H1 (cell line): ENCODE measurements around the gene COX6A1. TPM values are rescaled to one million over a fixed set of nuclear protein-coding genes. Genes with fewer than 3 reads are reported as not detected.

ENCODE experiments used
- CTCF ChIA-PET: fragments of 300-600 bp; sonication (Branson Sonifier 250); formaldehyde crosslinking; loops from one replicate; lab custom pipeline; 2021; ENCODE audit not compliant: partially characterized antibody; lab: Charles Lee
- POLR2A ChIA-PET: fragments of 300-600 bp; sonication (Branson Sonifier 250); formaldehyde crosslinking; loops from one replicate; lab custom pipeline; 2021; ENCODE audit warnings: inconsistent platforms; ENCODE audit not compliant: partially characterized antibody; lab: Charles Lee
- DNase-seq, 2 experiments: peaks; one replicate each; pipeline versions ENCODE4 v3.0.0 to v3.0.0-alpha.2; 2010 to 2022; ENCODE audit warnings: low spot score in 2 of 2, low read depth in 1 of 2, mixed read lengths in 1 of 2
- FAIRE-seq: peaks from 2 replicates; lab custom pipeline; 2011; peaks lifted over from hg19 to GRCh38; lab: Jason Lieb, UNC
- H2AFZ ChIP-seq: 2 replicates; pipeline ENCODE4 v1.8.1; 2012; ENCODE audit warnings: low read length, inconsistent platforms
- H2AK5ac ChIP-seq: 2 replicates; pipeline ENCODE4 v1.6.1; 2013; ENCODE audit warnings: low read depth, low read length
- H2BK120ac ChIP-seq: replicated peaks from 2 replicates; pipeline ENCODE3; 2013; ENCODE audit warnings: low read depth, low read length, inconsistent platforms
- H2BK12ac ChIP-seq: 2 replicates; pipeline ENCODE4 v1.6.1; 2013; ENCODE audit warnings: low read depth, low read length
- H2BK15ac ChIP-seq: 2 replicates; pipeline ENCODE4 v1.6.1; 2013; ENCODE audit warnings: low read length
- H2BK20ac ChIP-seq: 2 replicates; pipeline ENCODE4 v1.6.1; 2013; ENCODE audit warnings: low read length
- H2BK5ac ChIP-seq: 2 replicates; pipeline ENCODE4 v1.6.1; 2013; ENCODE audit warnings: low read depth, low read length
- H3K14ac ChIP-seq: 2 replicates; pipeline ENCODE4 v1.6.1; 2013; ENCODE audit warnings: inconsistent platforms; ENCODE audit not compliant: insufficient read length
- H3K18ac ChIP-seq: 2 replicates; pipeline ENCODE4 v1.6.1; 2013; ENCODE audit warnings: low read length; ENCODE audit errors: extremely low read depth
- H3K23ac ChIP-seq: 2 replicates; pipeline ENCODE4 v1.6.1; 2013; ENCODE audit warnings: inconsistent platforms; ENCODE audit not compliant: insufficient read length
- H3K23me2 ChIP-seq: 2 replicates; pipeline ENCODE4 v1.6.1; 2013; ENCODE audit warnings: low read depth, low read length
- H3K27ac ChIP-seq: 2 replicates; pipeline ENCODE4 v1.6.1; 2011; ENCODE audit warnings: low read depth, low read length, inconsistent platforms
- H3K27me3 ChIP-seq, 4 experiments: replicated peaks in 1 of 4; 1 replicate in 1 of 4; 2 replicates in 3 of 4; pipeline versions ENCODE4 v1.6.1 to v1.8.1; 2011 to 2013; ENCODE audit warnings: low read length in 3 of 4, mild to moderate bottlenecking in 3 of 4, inconsistent platforms in 2 of 4, mixed read lengths in 2 of 4, moderate library complexity in 1 of 4; ENCODE audit not compliant: control insufficient read depth in 3 of 4, insufficient read depth in 3 of 4; ENCODE audit errors: extremely low read depth in 1 of 4
- H3K36me3 ChIP-seq, 4 experiments: 2 replicates each; pipeline versions ENCODE4 v1.6.1 to v1.8.1; 2011 to 2013; ENCODE audit warnings: mild to moderate bottlenecking in 4 of 4, low read length in 3 of 4, moderate library complexity in 2 of 4, control low read depth in 1 of 4, inconsistent platforms in 1 of 4; ENCODE audit not compliant: insufficient read depth in 4 of 4, control insufficient read depth in 2 of 4
- H3K4ac ChIP-seq: replicated peaks from 2 replicates; pipeline ENCODE3; 2013; ENCODE audit warnings: low read length, low read depth, mixed read lengths, inconsistent platforms; ENCODE audit not compliant: insufficient read length
- H3K4me1 ChIP-seq, 4 experiments: replicated peaks in 1 of 4; 1 replicate in 1 of 4; 2 replicates in 3 of 4; pipeline versions ENCODE4 v1.6.1 to v1.8.1; 2011 to 2013; ENCODE audit warnings: low read length in 3 of 4, inconsistent platforms in 2 of 4, mixed read lengths in 1 of 4; ENCODE audit not compliant: insufficient read depth in 4 of 4, control insufficient read depth in 3 of 4
- H3K4me2 ChIP-seq, 2 experiments: 2 replicates each; pipeline versions ENCODE4 v1.6.1 to v1.8.1; 2011 to 2013; ENCODE audit warnings: low read depth in 2 of 2, low read length in 2 of 2, control low read depth in 1 of 2, inconsistent platforms in 1 of 2, mild to moderate bottlenecking in 1 of 2; ENCODE audit not compliant: insufficient read depth in 1 of 2
- H3K4me3 ChIP-seq, 4 experiments: fragments of 200-600, 300-600 bp in 1 of 4; sonication (generic), shearing (Covaris generic), sonication (Bioruptor Twin) in 1 of 4; 2 replicates each; pipeline versions ENCODE4 v1.5.1 to v1.8.1; 2011 to 2016; ENCODE audit warnings: low read length in 4 of 4, low read depth in 3 of 4, control low read depth in 2 of 4, inconsistent platforms in 2 of 4, mild to moderate bottlenecking in 2 of 4, mixed read lengths in 1 of 4, moderate library complexity in 1 of 4; ENCODE audit not compliant: insufficient read depth in 2 of 4; ENCODE audit errors: extremely low read depth in 1 of 4
- H3K56ac ChIP-seq: replicated peaks from 2 replicates; pipeline ENCODE3; 2013; ENCODE audit warnings: low read depth, mild to moderate bottlenecking, mixed read lengths, low read length, inconsistent platforms; ENCODE audit not compliant: insufficient read length
- H3K79me1 ChIP-seq: 2 replicates; pipeline ENCODE4 v1.6.1; 2013; ENCODE audit warnings: low read depth, low read length, control low read depth
- H3K79me2 ChIP-seq, 2 experiments: 2 replicates each; pipeline versions ENCODE4 v1.6.1 to v1.8.1; 2012 to 2013; ENCODE audit warnings: low read length in 2 of 2, mild to moderate bottlenecking in 2 of 2, inconsistent platforms in 1 of 2; ENCODE audit not compliant: insufficient read depth in 2 of 2, control insufficient read depth in 1 of 2
- H3K9ac ChIP-seq, 4 experiments: replicated peaks in 1 of 4; 1 replicate in 1 of 4; 2 replicates in 3 of 4; pipeline versions ENCODE4 v1.6.1 to v1.8.1; 2011 to 2013; ENCODE audit warnings: low read depth in 3 of 4, low read length in 3 of 4, control low read depth in 2 of 4, mild to moderate bottlenecking in 2 of 4, moderate library complexity in 2 of 4, inconsistent platforms in 1 of 4; ENCODE audit errors: extremely low read depth in 1 of 4
- H3K9me3 ChIP-seq, 2 experiments: 2 replicates each; pipeline versions ENCODE4 v1.6.1 to v1.8.1; 2012 to 2013; ENCODE audit warnings: mild to moderate bottlenecking in 2 of 2, moderate library complexity in 2 of 2, control low read depth in 1 of 2, inconsistent platforms in 1 of 2, low read depth in 1 of 2, low read length in 1 of 2, mixed read lengths in 1 of 2; ENCODE audit not compliant: insufficient read depth in 2 of 2
- H4K20me1 ChIP-seq, 2 experiments: replicated peaks in 1 of 2; 2 replicates each; pipeline versions ENCODE3 to v1.8.1; 2011 to 2013; ENCODE audit warnings: inconsistent platforms in 2 of 2, low read length in 2 of 2, mild to moderate bottlenecking in 1 of 2; ENCODE audit not compliant: insufficient read depth in 2 of 2, control insufficient read depth in 1 of 2
- H4K5ac ChIP-seq: 2 replicates; pipeline ENCODE4 v1.6.1; 2013; ENCODE audit warnings: low read length, low read depth, mixed read lengths, inconsistent platforms; ENCODE audit not compliant: insufficient read length
- H4K8ac ChIP-seq: 2 replicates; pipeline ENCODE4 v1.8.0; 2013; ENCODE audit warnings: mild to moderate bottlenecking, moderate library complexity, low read length, inconsistent platforms; ENCODE audit not compliant: insufficient read depth; ENCODE audit errors: extremely low read depth
- H4K91ac ChIP-seq: replicated peaks from 2 replicates; pipeline ENCODE3; 2013; ENCODE audit warnings: low read length, mixed read lengths, inconsistent platforms; ENCODE audit not compliant: insufficient read length
- CREB1 ChIP-seq: IDR thresholded peaks from 2 replicates; pipeline ENCODE4 v1.6.1; 2012; ENCODE audit warnings: inconsistent platforms
- CTBP2 ChIP-seq: IDR thresholded peaks from 2 replicates; pipeline ENCODE4 v1.7.0; 2011; ENCODE audit warnings: borderline replicate concordance, mild to moderate bottlenecking, moderate library complexity, mixed read lengths, low read length; ENCODE audit not compliant: insufficient read depth, insufficient read length
- FOSL1 ChIP-seq: IDR thresholded peaks from 2 replicates; pipeline ENCODE4 v1.6.1; 2011; ENCODE audit warnings: mild to moderate bottlenecking, low read depth, low read length, moderate library complexity; ENCODE audit not compliant: insufficient read depth
- HDAC6 ChIP-seq: IDR thresholded peaks from one replicate; pipeline ENCODE4 v1.7.1; 2012; ENCODE audit warnings: low read depth, mild to moderate bottlenecking, inconsistent platforms, low read length, moderate library complexity
- RAD21 ChIP-seq, 2 experiments: IDR thresholded peaks in 1 of 2; conservative IDR thresholded peaks in 1 of 2; 2 replicates each; pipeline ENCODE4 v1.6.1; 2011; ENCODE audit warnings: low read depth in 2 of 2, low read length in 2 of 2, improper control_type of control experiment in 1 of 2, inconsistent platforms in 1 of 2, mild to moderate bottlenecking in 1 of 2, moderate library complexity in 1 of 2
- SIN3A ChIP-seq, 2 experiments: IDR thresholded peaks in 1 of 2; conservative IDR thresholded peaks in 1 of 2; 2 replicates each; pipeline ENCODE4 v1.6.1; 2011 to 2012; ENCODE audit warnings: low read length in 2 of 2, improper control_type of control experiment in 1 of 2, low read depth in 1 of 2, mild to moderate bottlenecking in 1 of 2
- WGBS, 2 experiments: shearing (Covaris generic) in 1 of 2; methylation state at CpG; one replicate each; pipeline versions ENCODE4 v1.1.6 to v1.1.7; 2013 to 2015; ENCODE audit warnings: low lambda C conversion rate in 2 of 2, mixed read lengths in 2 of 2, inconsistent platforms in 1 of 2, low coverage in 1 of 2, missing lambda C conversion rate in 1 of 2; ENCODE audit not compliant: insufficient replicate concordance in 2 of 2, insufficient coverage in 1 of 2, insufficient read length in 1 of 2; ENCODE audit errors: extremely low coverage in 1 of 2, missing lambda C conversion rate in 1 of 2; 5-methylcytosine and 5-hydroxymethylcytosine counted together
- polyA plus RNA-seq, 7 experiments: library from polyadenylated mRNA; depleted of rRNA in 3 of 7; stranded (reverse) in 5 of 7; unstranded in 2 of 7; fragments of >200 nt in 5 of 7; fragments of 200-250 nt in 2 of 7; gene quantifications; 1 replicate in 5 of 7; 2 replicates in 1 of 7; 4 replicates in 1 of 7; pipeline versions ENCODE4 v1.2.1 to v1.2.3, GENCODE V29; 2011 to 2013; ENCODE audit warnings: missing spikeins in 2 of 7, mixed read lengths in 2 of 7
- total RNA-seq: library from RNA; stranded (reverse); fragmentation: NEBNext Ultra II Directional; extraction: Animal tissue kit (Norgen Biotek cat#: 25700); gene quantifications from 2 replicates; pipeline ENCODE4 v1.2.1, GENCODE V29; 2021
- TF ChIP-seq, protein P1 (sequence below): IDR thresholded peaks from 2 replicates; pipeline ENCODE4 v1.6.1; 2011; ENCODE audit warnings: low read depth, mild to moderate bottlenecking, low read length; ENCODE audit not compliant: insufficient read depth

The COX6A1 gene
- total and polyA plus RNA-seq, 2 of the 8 experiments (the other 6 are each of a cell fraction or from before 2014, with no cell fraction given), result 437 to 2,792 TPM

GRCh38 chr12:120481022-120481767 lies 43.3 kb downstream of the COX6A1 start:
- H3K18ac ChIP-seq, result no peak overlapping the region
- WGBS, 2 experiments, result 91% methylated on average over 9 of the region's 9 CpGs; no CpG with 5 or more reads in 1 of the 2 experiments
- H3K9me3 ChIP-seq, result no peaks in the 10 kb centered on the region
- H3K4me3 ChIP-seq, result no peak overlapping the region
- H3K4me2 ChIP-seq, result no peak overlapping the region
- no peak overlapping the region for H3K27ac ChIP-seq
- H3K4ac ChIP-seq, result no peak overlapping the region
- H2BK15ac ChIP-seq, result no peak overlapping the region
- H2BK5ac ChIP-seq, result no peak overlapping the region
- H3K23ac ChIP-seq, result no peak overlapping the region
- no peaks in the 10 kb centered on the region for H3K36me3 ChIP-seq
- H4K91ac ChIP-seq, result no peak overlapping the region
- H3K27me3 ChIP-seq, result no peaks in the 10 kb centered on the region
- no peak overlapping the region; the same call in 1 of the 2 replicates for H4K8ac ChIP-seq
- FAIRE-seq (no peak), DNase-seq (no peak)
- ChIA-PET CTCF (interaction anchor here (1.9 kb wide), 1 partner anchor 15 kb away, joined by 4 read pairs; the partner anchor contains the start of gene DYNLL1), POLR2A (interaction anchor here (0.8 to 4.2 kb wide), 7 partner anchors 10 to 280 kb away, joined by 3 to 25 read pairs (median 5); partner anchors contain the start of genes DYNLL1, RPLP0 and SRSF9)
- H2BK120ac ChIP-seq, result no peak overlapping the region
- H2AFZ ChIP-seq, result no peak overlapping the region
- H3K79me2 ChIP-seq, result no peaks in the 10 kb centered on the region
- no peak overlapping the region for H3K9ac ChIP-seq
- H2AK5ac ChIP-seq, result no peak overlapping the region
- H3K79me1 ChIP-seq, result peaks cover 2% of the 10 kb centered on the region; the same call in 1 of the 2 replicates
- no peaks in the 10 kb centered on the region for H3K23me2 ChIP-seq
- H2BK20ac ChIP-seq, result no peak overlapping the region
- no peak overlapping the region for H3K14ac ChIP-seq
- H3K4me1 ChIP-seq, result peaks cover 0 to 5% (median 0%) of the 10 kb centered on the region in 4 experiments; a peak in 1 of 7 replicates
- no peak overlapping the region for H4K5ac ChIP-seq
- H3K56ac ChIP-seq, result no peak overlapping the region
- H4K20me1 ChIP-seq, result peaks cover 0 to 1% of the 10 kb centered on the region in 2 experiments
- H2BK12ac ChIP-seq, result no peak overlapping the region
- TF ChIP-seq CTBP2, result no peak
- TF ChIP-seq, protein P1, sequence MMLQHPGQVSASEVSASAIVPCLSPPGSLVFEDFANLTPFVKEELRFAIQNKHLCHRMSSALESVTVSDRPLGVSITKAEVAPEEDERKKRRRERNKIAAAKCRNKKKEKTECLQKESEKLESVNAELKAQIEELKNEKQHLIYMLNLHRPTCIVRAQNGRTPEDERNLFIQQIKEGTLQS, result no peak
- TF ChIP-seq SIN3A (conservative IDR thresholded peaks at IDR 0.05 in 1 of 2, IDR thresholded peaks at IDR 0.05 in 1 of 2; ENCODE audit: low read depth in 1 of 2, low read length in 2 of 2), result no peak
- TF ChIP-seq RAD21 (IDR thresholded peaks at IDR 0.05 in 1 of 2, conservative IDR thresholded peaks at IDR 0.05 in 1 of 2; ENCODE audit: low read depth in 2 of 2, low read length in 2 of 2), result no peak
- no peak for TF ChIP-seq CREB1
- TF ChIP-seq HDAC6, result no peak
- TF ChIP-seq FOSL1, result no peak
